Nephron (organoid): ENCODE measurements around the gene PRKCB.

Experiments
- H3K27ac Mint-ChIP-seq, 3 experiments: 2 replicates each; pipeline ENCODE4 v1.8.0; 2020; ENCODE audit warnings: mixed read lengths in 3 of 3, mild to moderate bottlenecking in 2 of 3, moderate library complexity in 1 of 3
- H3K27me3 Mint-ChIP-seq: 2 replicates; pipeline ENCODE4 v1.8.0; 2021; ENCODE audit warnings: low read depth, mild to moderate bottlenecking, moderate library complexity, mixed read lengths
- H3K36me3 Mint-ChIP-seq: 2 replicates; pipeline ENCODE4 v1.8.0; 2020; ENCODE audit warnings: low read depth, mixed read lengths
- H3K4me1 Mint-ChIP-seq: 2 replicates; pipeline ENCODE4 v1.8.0; 2020; ENCODE audit warnings: mixed read lengths
- H3K4me3 Mint-ChIP-seq, 3 experiments: 2 replicates each; pipeline ENCODE4 v1.8.0; 2020; ENCODE audit warnings: mild to moderate bottlenecking in 3 of 3, mixed read lengths in 3 of 3, moderate library complexity in 2 of 3
- H3K9me3 Mint-ChIP-seq: 2 replicates; pipeline ENCODE4 v1.8.0; 2020; ENCODE audit warnings: mixed read lengths
- TF ChIP-seq, protein P1 (sequence below), 3 experiments: fragments of 200-600 bp; sonication (generic); IDR thresholded peaks; one replicate each; pipeline ENCODE4 v1.5.0; 2021; ENCODE audit warnings: antibody characterized with exemption in 3 of 3; ENCODE audit not compliant: unreplicated experiment in 3 of 3

The PRKCB gene

GRCh38 chr16:24123275-24123674, 287.5 kb downstream of the PRKCB start:
- TF ChIP-seq, protein P1, sequence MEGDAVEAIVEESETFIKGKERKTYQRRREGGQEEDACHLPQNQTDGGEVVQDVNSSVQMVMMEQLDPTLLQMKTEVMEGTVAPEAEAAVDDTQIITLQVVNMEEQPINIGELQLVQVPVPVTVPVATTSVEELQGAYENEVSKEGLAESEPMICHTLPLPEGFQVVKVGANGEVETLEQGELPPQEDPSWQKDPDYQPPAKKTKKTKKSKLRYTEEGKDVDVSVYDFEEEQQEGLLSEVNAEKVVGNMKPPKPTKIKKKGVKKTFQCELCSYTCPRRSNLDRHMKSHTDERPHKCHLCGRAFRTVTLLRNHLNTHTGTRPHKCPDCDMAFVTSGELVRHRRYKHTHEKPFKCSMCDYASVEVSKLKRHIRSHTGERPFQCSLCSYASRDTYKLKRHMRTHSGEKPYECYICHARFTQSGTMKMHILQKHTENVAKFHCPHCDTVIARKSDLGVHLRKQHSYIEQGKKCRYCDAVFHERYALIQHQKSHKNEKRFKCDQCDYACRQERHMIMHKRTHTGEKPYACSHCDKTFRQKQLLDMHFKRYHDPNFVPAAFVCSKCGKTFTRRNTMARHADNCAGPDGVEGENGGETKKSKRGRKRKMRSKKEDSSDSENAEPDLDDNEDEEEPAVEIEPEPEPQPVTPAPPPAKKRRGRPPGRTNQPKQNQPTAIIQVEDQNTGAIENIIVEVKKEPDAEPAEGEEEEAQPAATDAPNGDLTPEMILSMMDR (IDR thresholded peaks at IDR 0.05; ENCODE audit: unreplicated experiment in 3 of 3) = no peak
- Mint-ChIP-seq H3K27ac (no peak overlapping the region), H3K36me3 (no peaks in the 10 kb centered on the region)

GRCh38 chr16:24124291-24124690, 288.5 kb downstream of the PRKCB start:
- Mint-ChIP-seq H3K36me3 (no peaks in the 10 kb centered on the region), H3K4me1 (no peaks in the 10 kb centered on the region), H3K27ac (no peak overlapping the region), H3K27me3 (peaks cover 6% of the 10 kb centered on the region), H3K4me3 (no peak overlapping the region), H3K9me3 (no peaks in the 10 kb centered on the region)
- TF ChIP-seq, protein P1 (IDR thresholded peaks at IDR 0.05; ENCODE audit: unreplicated experiment in 3 of 3) = no peak

More at GRCh38 chr16:24123275-24123674, 287.5 kb downstream of the PRKCB start:
- Mint-ChIP-seq H3K9me3 (no peaks in the 10 kb centered on the region), H3K4me3 (no peak overlapping the region), H3K27me3 (peaks cover 12% of the 10 kb centered on the region), H3K4me1 (no peaks in the 10 kb centered on the region)

DNA sequence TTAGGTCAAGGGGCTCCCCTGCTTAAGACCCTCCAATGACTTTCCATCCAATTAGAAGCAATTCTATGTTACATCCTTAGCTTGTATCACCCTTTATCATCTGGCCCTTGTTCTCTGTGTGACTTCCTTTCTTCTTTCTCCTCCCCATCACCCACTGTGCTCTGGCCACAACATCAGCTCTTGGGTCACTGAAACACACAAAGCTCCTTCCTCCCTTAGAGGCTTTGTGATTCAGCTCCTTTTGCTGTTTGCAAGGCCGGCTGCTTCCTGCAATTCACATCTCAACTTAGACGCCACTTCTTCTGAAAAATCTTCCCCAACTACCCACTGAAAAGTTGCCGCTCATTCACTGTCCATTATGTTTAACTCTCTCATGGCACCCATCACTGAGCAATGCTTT, 289.4 kb downstream of the PRKCB start:
- Mint-ChIP-seq H3K9me3 (no peaks in the 10 kb centered on the region), H3K27me3 (peaks cover 6% of the 10 kb centered on the region), H3K4me3 (no peak overlapping the region), H3K27ac (no peak overlapping the region), H3K36me3 (no peaks in the 10 kb centered on the region), H3K4me1 (no peaks in the 10 kb centered on the region)
- TF ChIP-seq, protein P1 (IDR thresholded peaks at IDR 0.05; ENCODE audit: unreplicated experiment in 3 of 3) = no peak

- Mint-ChIP-seq H3K27ac (no peak overlapping the region), H3K4me1 (no peaks in the 10 kb centered on the region), H3K4me3 (no peak overlapping the region), H3K27me3 (peaks cover 5% of the 10 kb centered on the region), H3K36me3 (no peaks in the 10 kb centered on the region), H3K9me3 (no peaks in the 10 kb centered on the region)
- TF ChIP-seq, protein P1 (IDR thresholded peaks at IDR 0.05; ENCODE audit: unreplicated experiment in 3 of 3) = no peak
These were observed 293.7 kb downstream of the PRKCB start for GRCh38 chr16:24129412-24129918.

DNA sequence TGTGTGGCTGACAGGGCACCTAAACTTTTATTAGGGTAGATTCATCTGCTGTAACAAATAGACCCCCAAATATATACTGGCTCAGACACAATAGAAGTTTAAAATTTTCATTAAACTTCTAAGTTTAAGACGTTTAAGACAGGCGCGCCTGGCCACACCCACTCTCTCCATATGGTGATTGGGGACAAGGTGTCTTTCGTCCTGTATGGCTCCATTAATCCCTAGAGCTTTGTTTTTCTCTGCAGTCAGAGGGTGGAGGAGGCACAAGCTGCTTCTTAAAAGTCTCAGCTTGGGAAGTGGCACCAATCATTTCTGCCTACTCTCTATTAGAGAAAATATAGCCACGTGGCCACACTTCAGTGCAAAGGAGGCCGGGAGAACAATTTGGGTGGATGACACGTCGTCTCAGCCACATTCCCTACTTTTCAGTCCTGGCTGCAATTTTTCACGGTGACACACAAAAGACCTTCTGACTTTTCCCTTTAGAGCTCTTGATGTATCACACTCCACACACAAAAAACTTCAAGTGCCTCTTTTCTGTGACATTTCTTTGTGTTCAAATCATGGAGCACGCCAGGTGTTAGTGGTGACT, 294.8 kb downstream of the PRKCB start:
- no peaks in the 10 kb centered on the region for H3K4me1 Mint-ChIP-seq
- H3K9me3 Mint-ChIP-seq = no peaks in the 10 kb centered on the region
- H3K27me3 Mint-ChIP-seq = peaks cover 5% of the 10 kb centered on the region
- H3K4me3 Mint-ChIP-seq = no peak overlapping the region
- TF ChIP-seq, protein P1 (IDR thresholded peaks at IDR 0.05; ENCODE audit: unreplicated experiment in 3 of 3) = no peak
- H3K27ac Mint-ChIP-seq = no peak overlapping the region
- H3K36me3 Mint-ChIP-seq = no peaks in the 10 kb centered on the region

- TF ChIP-seq, protein P1 (IDR thresholded peaks at IDR 0.05; ENCODE audit: unreplicated experiment in 3 of 3) = no peak
- H3K4me3 Mint-ChIP-seq = no peak overlapping the region
- H3K4me1 Mint-ChIP-seq = no peaks in the 10 kb centered on the region
- no peaks in the 10 kb centered on the region for H3K36me3 Mint-ChIP-seq
- no peak overlapping the region for H3K27ac Mint-ChIP-seq
- no peaks in the 10 kb centered on the region for H3K9me3 Mint-ChIP-seq
- H3K27me3 Mint-ChIP-seq = peaks cover 5% of the 10 kb centered on the region
These were observed 295.5 kb downstream of the PRKCB start for GRCh38 chr16:24131294-24131693.
